Neural cell (in vitro differentiated cells): ENCODE data around the gene DNAI4. TPM values are rescaled to one million over a fixed set of nuclear protein-coding genes. Genes with fewer than 3 reads are reported as not detected.

Source experiments
- H2AFZ ChIP-seq: fragments of 200-600, 300-800 bp; sonication (generic), shearing (Covaris generic); 2 replicates; pipeline ENCODE4 v1.6.0; 2014; ENCODE audit warnings: low read depth, mild to moderate bottlenecking, antibody characterized with exemption, low read length, moderate library complexity
- H3F3A ChIP-seq: fragments of 200-600 bp; shearing (Covaris generic); 2 replicates; pipeline ENCODE4 v1.6.1; 2016; ENCODE audit warnings: mild to moderate bottlenecking, moderate library complexity, mixed read lengths, antibody characterized with exemption, low read length; ENCODE audit not compliant: insufficient read depth, poor library complexity, severe bottlenecking
- H3K27ac ChIP-seq: fragments of 200-600, 300-800 bp; sonication (generic), shearing (Covaris generic); 2 replicates; pipeline ENCODE4 v1.5.1; 2014; ENCODE audit warnings: mild to moderate bottlenecking, low read length, moderate library complexity
- H3K27me3 ChIP-seq: fragments of 300-800, 200-600 bp; sonication (generic), shearing (Covaris generic); 2 replicates; pipeline ENCODE4 v1.6.0; 2014; ENCODE audit warnings: mild to moderate bottlenecking, low read depth, low read length, moderate library complexity; ENCODE audit not compliant: insufficient read depth
- H3K36me3 ChIP-seq: fragments of 300-800, 200-600 bp; sonication (generic), shearing (Covaris generic); 2 replicates; pipeline ENCODE4 v1.5.1; 2014; ENCODE audit warnings: mild to moderate bottlenecking, antibody characterized with exemption, low read length, moderate library complexity; ENCODE audit not compliant: insufficient read depth
- H3K4me2 ChIP-seq: fragments of 300-800, 200-600 bp; sonication (generic), shearing (Covaris generic); 2 replicates; pipeline ENCODE4 v1.6.0; 2014; ENCODE audit warnings: mild to moderate bottlenecking, low read length
- H3K4me3 ChIP-seq: fragments of 300-800, 200-600 bp; sonication (generic), shearing (Covaris generic); 2 replicates; pipeline ENCODE4 v1.5.1; 2014; ENCODE audit warnings: mild to moderate bottlenecking, low read length, moderate library complexity
- H3K79me2 ChIP-seq: fragments of 200-600 bp; shearing (Covaris generic); replicated peaks from 2 replicates; pipeline ENCODE4 v1.6.0; 2014; ENCODE audit warnings: mild to moderate bottlenecking, low read length, moderate library complexity; ENCODE audit not compliant: insufficient read depth
- H3K9ac ChIP-seq: fragments of 300-800, 200-600 bp; sonication (generic), shearing (Covaris generic); 2 replicates; pipeline ENCODE4 v1.6.1; 2016; ENCODE audit warnings: mild to moderate bottlenecking, low read length, mixed read lengths
- H3K9me2 ChIP-seq: fragments of 200-600 bp; shearing (Covaris generic); 2 replicates; pipeline ENCODE4 v1.6.1; 2016; ENCODE audit warnings: mild to moderate bottlenecking, low read length, mixed read lengths; ENCODE audit not compliant: insufficient read depth
- H3K9me3 ChIP-seq: fragments of 200-600, 300-800 bp; sonication (generic), shearing (Covaris generic); 2 replicates; pipeline ENCODE4 v1.6.1; 2016; ENCODE audit warnings: mild to moderate bottlenecking, mixed run types, low read length, moderate library complexity, mixed read lengths
- H4K20me1 ChIP-seq: fragments of 200-600 bp; shearing (Covaris generic); 2 replicates; pipeline ENCODE4 v1.6.1; 2016; ENCODE audit warnings: mild to moderate bottlenecking, mixed run types; ENCODE audit not compliant: insufficient read depth
- CTCF ChIP-seq: fragments of 450-650 bp; IDR thresholded peaks from 2 replicates; pipeline ENCODE4 v1.5.1; 2014; ENCODE audit warnings: antibody characterized with exemption, mild to moderate bottlenecking, moderate library complexity; ENCODE audit not compliant: poor library complexity, severe bottlenecking
- EP300 ChIP-seq: fragments of 450-650 bp; conservative IDR thresholded peaks from 2 replicates; pipeline ENCODE4 v1.6.1; 2014; ENCODE audit warnings: antibody characterized with exemption, mild to moderate bottlenecking, moderate library complexity; ENCODE audit not compliant: poor library complexity, severe bottlenecking
- EZH2 ChIP-seq: fragments of 200-600, 300-800 bp; shearing (Covaris generic), sonication (generic); IDR thresholded peaks from 2 replicates; pipeline ENCODE4 v1.6.1; 2014; ENCODE audit warnings: antibody characterized with exemption, low read length, borderline replicate concordance, mild to moderate bottlenecking; ENCODE audit not compliant: insufficient read depth, poor library complexity, severe bottlenecking
- MXI1 ChIP-seq: fragments of 450-650 bp; conservative IDR thresholded peaks from 2 replicates; pipeline ENCODE4 v1.6.1; 2014; ENCODE audit warnings: antibody characterized with exemption, mild to moderate bottlenecking; ENCODE audit not compliant: poor library complexity, severe bottlenecking
- POLR2AphosphoS5 ChIP-seq: IDR thresholded peaks from 2 replicates; pipeline ENCODE4 v1.6.1; 2012
- RAD21 ChIP-seq: fragments of 450-650 bp; conservative IDR thresholded peaks from 2 replicates; pipeline ENCODE4 v1.6.1; 2014; ENCODE audit warnings: antibody characterized with exemption, mild to moderate bottlenecking, moderate library complexity
- REST ChIP-seq: IDR thresholded peaks from 2 replicates; pipeline ENCODE4 v1.6.1; 2012; ENCODE audit warnings: borderline replicate concordance
- SMC3 ChIP-seq: fragments of 450-650 bp; conservative IDR thresholded peaks from 2 replicates; pipeline ENCODE4 v1.6.1; 2014; ENCODE audit warnings: antibody characterized with exemption, mild to moderate bottlenecking, moderate library complexity; ENCODE audit not compliant: poor library complexity
- TAF1 ChIP-seq: IDR thresholded peaks from 2 replicates; pipeline ENCODE4 v1.6.1; 2012; ENCODE audit warnings: low read depth
- polyA plus RNA-seq: library from polyadenylated mRNA; depleted of rRNA; stranded (reverse); fragments of >200 nt; gene quantifications from 2 replicates; pipeline ENCODE4 v1.2.3, GENCODE V29; 2014

DNAI4 gene
- polyA plus RNA-seq, 1 donor from 2014 or later: 4.5 TPM

- Histone ChIP-seq H3K9ac (no peak overlapping the region), H3K27ac (no peak overlapping the region), H3K4me2 (peak overlapping the region; percentile 74), H3K9me2 (no peaks in the 10 kb centered on the region), H3K4me3 (peak overlapping the region; percentile 78), H3F3A (no peaks in the 10 kb centered on the region), H3K79me2 (peaks cover 49% of the 10 kb centered on the region), H3K36me3 (no peaks in the 10 kb centered on the region), H3K9me3 (no peaks in the 10 kb centered on the region), H2AFZ (no peak overlapping the region), H4K20me1 (no peaks in the 10 kb centered on the region), H3K27me3 (no peaks in the 10 kb centered on the region)
- TF ChIP-seq RAD21: no peak
- no peak for TF ChIP-seq POLR2AphosphoS5
- no peak for TF ChIP-seq SMC3
- TF ChIP-seq TAF1: no peak
- TF ChIP-seq EZH2: no peak
- TF ChIP-seq REST: no peak
Observed at GRCh38 chr1:66932291-66932690, 7.6 kb upstream of the DNAI4 start.

- H3K4me2 ChIP-seq: peak overlapping the region; percentile 74
- no peak overlapping the region for H3K27ac ChIP-seq
- H3K9ac ChIP-seq: peak overlapping the region; percentile 11
- TF ChIP-seq SMC3 (no peak), POLR2AphosphoS5 (no peak), RAD21 (no peak), TAF1 (no peak), MXI1 (no peak), REST (no peak), EZH2 (no peak), EP300 (no peak), CTCF (no peak)
- no peaks in the 10 kb centered on the region for H4K20me1 ChIP-seq
- H3K4me3 ChIP-seq: peak overlapping the region; percentile 78
- H3K9me3 ChIP-seq: no peaks in the 10 kb centered on the region
- peaks cover 56% of the 10 kb centered on the region for H3K79me2 ChIP-seq
- no peaks in the 10 kb centered on the region for H3K9me2 ChIP-seq
- H3K36me3 ChIP-seq: no peaks in the 10 kb centered on the region
- H3F3A ChIP-seq: no peaks in the 10 kb centered on the region
- H2AFZ ChIP-seq: no peak overlapping the region
- no peaks in the 10 kb centered on the region for H3K27me3 ChIP-seq
Observed at GRCh38 chr1:66931590-66931989, 6.9 kb upstream of the DNAI4 start.
